Adipose tissue (tissue), 3 donors: ENCODE results near the gene MALL. TPM values are rescaled to one million over a fixed set of nuclear protein-coding genes. Genes with fewer than 3 reads are reported as not detected.
"Not testable (repeated sequence)": the region's sequence is repeated elsewhere in the genome, so short reads cannot be mapped to it uniquely, and the experiment has no call there.

Source experiments
- H3K27ac ChIP-seq: one replicate; pipeline ENCODE4 v1.5.1; 2013; ENCODE audit warnings: low read depth, low read length
- WGBS, 3 donors: extraction: QIAGEN DNeasy Blood & Tissue Kit; methylation state at CpG; one replicate each; pipeline ENCODE4 v1.1.7; 2013; 5-methylcytosine and 5-hydroxymethylcytosine counted together
- polyA plus RNA-seq, 3 donors: library from polyadenylated mRNA; stranded (reverse); fragments of 200-250 nt; gene quantifications; one replicate each; pipeline ENCODE4 v1.2.3, GENCODE V29; 2013
- donor health status: healthy with polysubstance abuse.
- donor health status: Bipolar disorder and iron deficiency.
- donor health status: healthy.

MALL gene
- polyA plus RNA-seq, 3 donors = 1.8 to 20.1 (median 10.8) TPM

GRCh38 chr2:110124038-110124825, 8.6 kb upstream of the MALL start:
- H3K27ac ChIP-seq = no peak overlapping the region
- 81 to 94% (median 91%) methylated on average over 4 of the region's 4 CpGs for WGBS, 3 donors

- no peak overlapping the region for H3K27ac ChIP-seq
These were observed 6.0 kb upstream of the MALL start for GRCh38 chr2:110121592-110121991.

GRCh38 chr2:110121052-110121334, 5.4 kb upstream of the MALL start:
- WGBS, 3 donors = 67 to 83% (median 73%) methylated on average over 2 of the region's 2 CpGs
- no peak overlapping the region for H3K27ac ChIP-seq

More at GRCh38 chr2:110121592-110121991, 6.0 kb upstream of the MALL start:
- WGBS, 3 donors = 96 to 98% (median 97%) methylated on average over 3 of the region's 3 CpGs

DNA sequence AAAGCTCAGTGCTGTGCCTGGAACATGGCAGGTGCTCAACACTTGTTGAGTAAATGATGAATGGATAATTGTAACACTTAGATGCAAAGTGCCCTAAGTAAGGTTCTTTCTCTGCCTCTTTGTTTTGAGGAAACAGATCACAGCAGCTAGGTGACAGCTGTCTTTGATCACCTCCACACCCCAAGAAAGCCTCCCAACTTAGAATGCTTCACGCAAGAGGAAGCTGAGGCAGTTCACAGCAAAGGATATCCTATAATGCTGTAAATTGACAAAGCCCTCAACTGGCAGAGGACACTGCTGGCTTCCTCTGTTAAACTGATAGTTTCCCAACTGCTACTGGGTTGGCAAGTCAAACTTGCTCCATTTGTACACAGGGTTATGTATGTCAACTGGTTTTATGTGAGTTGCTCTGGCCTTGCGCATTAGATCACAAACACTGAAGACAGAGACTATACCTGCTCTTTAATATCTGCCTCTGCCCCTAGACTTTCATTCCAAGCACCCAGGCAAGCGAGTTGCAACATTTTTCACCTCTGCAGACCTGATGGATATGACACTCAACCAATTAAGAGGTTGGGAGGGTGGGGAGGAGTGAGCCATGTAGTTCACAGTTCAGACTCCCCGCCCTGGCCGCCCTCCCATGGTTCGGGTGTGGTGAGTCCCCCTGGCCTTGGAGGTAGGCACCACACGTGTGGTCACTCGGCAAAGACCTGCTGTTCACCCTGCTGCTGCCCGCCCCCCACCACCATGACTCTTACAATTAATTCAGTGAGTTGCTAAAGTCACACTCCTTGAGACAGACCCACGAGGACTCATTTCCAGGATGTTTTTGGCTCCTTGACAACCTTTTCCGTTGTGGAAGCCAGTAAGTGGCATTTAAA, 4.8 kb upstream of the MALL start:
- WGBS, 3 donors = 60 to 63% (median 61%) methylated on average over 11 of the region's 11 CpGs
- H3K27ac ChIP-seq = no peak overlapping the region

- 12 to 23% (median 19%) methylated on average over 8 of the region's 8 CpGs for WGBS, 3 donors
- H3K27ac ChIP-seq = no peak overlapping the region
These were observed 550 bp upstream of the MALL start for GRCh38 chr2:110116033-110116710.

GRCh38 chr2:110114831-110115255, 779 bp downstream of the MALL start:
- H3K27ac ChIP-seq = no peak overlapping the region
- 68 to 77% (median 72%) methylated on average over 14 of the region's 14 CpGs for WGBS, 3 donors

GRCh38 chr2:110113961-110114591, 1.5 kb downstream of the MALL start:
- no peak overlapping the region for H3K27ac ChIP-seq
- 65 to 78% (median 67%) methylated on average over 8 of the region's 8 CpGs for WGBS, 3 donors

GRCh38 chr2:110108291-110108690, 7.3 kb downstream of the MALL start:
- WGBS, 3 donors = 76 to 96% (median 95%) methylated on average over 2 of the region's 2 CpGs

GRCh38 chr2:110107092-110108079, 8.2 kb downstream of the MALL start:
- H3K27ac ChIP-seq = no peak overlapping the region
- WGBS, 3 donors = 91 to 96% (median 94%) methylated on average over 3 of the region's 3 CpGs

More at GRCh38 chr2:110108291-110108690, 7.3 kb downstream of the MALL start:
- not testable (repeated sequence) for H3K27ac ChIP-seq

- 50 to 51% (median 51%) methylated on average over 6 of the region's 6 CpGs for WGBS, 3 donors
These were observed 9.0 kb downstream of the MALL start for GRCh38 chr2:110106642-110107041.

DNA sequence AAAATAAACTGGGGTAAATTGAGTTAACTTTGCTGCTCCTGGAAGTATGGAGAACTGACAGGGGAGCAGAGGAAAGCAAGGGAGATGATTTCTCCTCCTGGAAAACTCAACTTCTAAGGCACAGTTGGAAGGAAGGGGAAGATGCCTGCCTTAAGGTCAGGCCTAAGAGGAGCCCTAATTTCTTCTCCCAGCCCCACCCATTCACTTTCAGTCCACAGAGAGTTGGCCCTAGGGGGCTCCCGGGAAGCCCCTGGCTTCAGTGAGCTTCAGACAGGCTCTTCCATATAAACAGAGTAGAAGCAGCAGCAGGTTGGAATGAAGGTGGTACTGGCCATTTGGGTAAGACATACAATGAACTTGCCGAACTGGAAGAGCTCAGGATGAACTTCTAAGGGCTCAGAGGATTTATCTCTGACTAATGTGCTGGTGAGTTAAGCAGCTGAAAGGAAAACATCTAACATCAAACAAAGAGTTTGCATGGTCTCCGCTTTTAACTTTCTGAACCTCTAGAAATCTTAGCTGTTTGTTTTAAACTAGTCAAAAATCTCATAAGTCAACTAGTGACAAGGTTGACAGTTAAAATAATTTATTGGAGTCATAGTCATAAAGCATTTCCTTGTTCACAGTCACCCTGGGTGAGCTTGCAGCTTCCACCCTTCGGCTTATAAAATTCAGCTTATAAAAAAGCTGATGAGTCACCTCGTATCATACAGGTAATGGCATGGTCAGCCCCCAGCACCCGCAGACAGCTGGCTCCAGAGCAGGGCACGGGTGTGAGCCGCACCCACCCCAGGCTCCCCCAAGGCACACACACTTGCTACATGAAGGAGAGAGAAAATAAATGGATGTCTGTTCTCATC, 9.8 kb downstream of the MALL start:
- 33 to 46% (median 44%) methylated on average over 8 of the region's 8 CpGs for WGBS, 3 donors
- H3K27ac ChIP-seq = no peak overlapping the region

More at GRCh38 chr2:110106642-110107041, 9.0 kb downstream of the MALL start:
- H3K27ac ChIP-seq = no peak overlapping the region

DNA sequence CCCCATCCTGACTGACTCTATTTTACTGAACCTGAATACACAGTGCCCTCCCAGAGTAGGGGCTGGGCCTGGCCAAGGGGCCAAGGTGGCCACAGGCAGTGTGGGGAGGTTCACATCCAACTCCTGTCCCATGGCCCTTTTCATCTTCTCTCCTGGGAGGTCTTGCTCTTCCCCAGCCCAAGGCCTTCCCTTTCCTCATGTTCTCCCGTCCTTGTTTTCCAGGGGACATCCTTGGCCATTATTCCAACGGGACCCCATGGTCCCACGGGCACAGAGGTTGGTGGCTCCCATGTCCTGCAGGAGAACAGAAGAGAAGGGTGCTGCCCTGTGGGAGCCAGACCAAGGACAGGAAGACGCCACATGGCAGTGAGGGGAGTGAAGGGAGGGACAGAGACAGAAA, 10.4 kb downstream of the MALL start:
- 78 to 92% (median 89%) methylated on average over 4 of the region's 4 CpGs for WGBS, 3 donors
- H3K27ac ChIP-seq = no peak overlapping the region

DNA sequence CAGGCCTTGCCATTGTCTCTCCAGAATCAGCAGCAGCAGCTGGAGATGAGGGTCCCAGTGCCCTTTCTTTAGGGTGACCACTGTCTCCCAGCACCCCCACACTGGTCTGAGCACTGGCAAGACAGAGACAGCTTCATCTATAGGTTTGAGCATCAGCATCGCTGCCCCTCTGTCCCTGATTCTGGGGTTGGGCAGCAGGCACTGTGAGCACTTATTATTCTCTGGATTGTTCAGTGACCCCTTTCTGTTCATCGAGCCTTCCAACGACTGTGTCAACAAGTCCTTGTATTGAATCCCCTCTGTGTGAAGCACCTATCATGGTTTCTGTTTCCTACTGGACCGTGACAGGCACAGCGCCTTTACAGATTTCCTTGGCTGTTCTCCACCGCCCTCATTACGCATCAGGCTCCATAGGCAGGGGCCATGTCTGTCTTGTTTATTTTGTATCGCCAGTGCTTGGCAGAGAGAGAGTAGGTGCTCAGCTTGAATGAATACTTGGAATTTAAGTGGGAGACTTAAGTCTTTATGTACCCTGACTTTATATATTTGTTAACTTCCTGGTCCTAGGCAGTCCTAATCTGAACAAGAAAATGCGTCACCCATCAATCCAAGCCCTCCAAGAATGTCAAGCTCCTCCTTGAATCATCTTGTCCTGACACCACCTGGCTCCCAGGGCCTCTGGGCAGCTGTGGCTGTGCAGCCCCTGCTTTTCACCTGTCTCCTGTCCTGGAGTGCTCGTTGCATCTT, 11.4 kb downstream of the MALL start:
- H3K27ac ChIP-seq = no peak overlapping the region
- WGBS, 3 donors = 84 to 91% (median 90%) methylated on average over 10 of the region's 10 CpGs

- 80 to 83% (median 82%) methylated on average over 19 to 20 of the region's 20 CpGs for WGBS, 3 donors
- H3K27ac ChIP-seq = no peak overlapping the region
These were observed 12.3 kb downstream of the MALL start for GRCh38 chr2:110103061-110103961.
